Naive B cell (primary cell): ENCODE data around the gene COX6A2. TPM values are rescaled to one million over a fixed set of nuclear protein-coding genes. Genes with fewer than 3 reads are reported as not detected.
A peak's percentile ranks its signal among the peaks of the same experiment; 100 is the strongest.

Source experiments
- ATAC-seq, 2 donors: fragments of 150-1000 bp; cut with Tn5 transposase; 2 replicates each; pipeline ENCODE4 v1.10.0; 2021; ENCODE audit warnings: low read depth in 2 of 2, mild to moderate bottlenecking in 2 of 2, moderate library complexity in 2 of 2
- DNase-seq: peaks from one replicate; pipeline ENCODE4 v3.0.0; 2022
- H3K27ac Mint-ChIP-seq, 6 donors: one replicate each; pipeline ENCODE4 v1.8.0; 2020 to 2022; ENCODE audit warnings: mild to moderate bottlenecking in 6 of 6, mixed read lengths in 6 of 6, moderate library complexity in 5 of 6, inconsistent platforms in 2 of 6
- H3K27me3 Mint-ChIP-seq, 3 donors: one replicate each; pipeline ENCODE4 v1.8.0; 2021 to 2022; ENCODE audit warnings: mixed read lengths in 3 of 3, mild to moderate bottlenecking in 1 of 3
- H3K36me3 Mint-ChIP-seq, 2 donors: one replicate each; pipeline ENCODE4 v1.8.0; 2020 to 2022; ENCODE audit warnings: mixed read lengths in 2 of 2, inconsistent platforms in 1 of 2, mild to moderate bottlenecking in 1 of 2
- H3K4me1 Mint-ChIP-seq, 3 donors: one replicate each; pipeline ENCODE4 v1.8.0; 2020 to 2022; ENCODE audit warnings: mixed read lengths in 3 of 3, inconsistent platforms in 1 of 3, mild to moderate bottlenecking in 1 of 3, moderate library complexity in 1 of 3
- H3K4me3 Mint-ChIP-seq, 8 donors: one replicate each; pipeline ENCODE4 v1.8.0; 2020 to 2022; ENCODE audit warnings: mild to moderate bottlenecking in 8 of 8, mixed read lengths in 8 of 8, moderate library complexity in 8 of 8, inconsistent platforms in 2 of 8
- H3K9me3 Mint-ChIP-seq, 7 donors: one replicate each; pipeline ENCODE4 v1.8.0; 2020 to 2022; ENCODE audit warnings: mixed read lengths in 7 of 7, mild to moderate bottlenecking in 5 of 7, inconsistent platforms in 2 of 7, moderate library complexity in 1 of 7
- polyA plus RNA-seq, 6 donors: library from polyadenylated mRNA; unstranded; fragments of 300-500 nt; fragmentation: Illumina TruSeq; gene quantifications; one replicate each; pipeline ENCODE4 v1.2.3, GENCODE V29; 2021; ENCODE audit warnings: low read depth in 6 of 6

Gene COX6A2
- polyA plus RNA-seq, 6 donors from 2014 or later = not detected

DNA sequence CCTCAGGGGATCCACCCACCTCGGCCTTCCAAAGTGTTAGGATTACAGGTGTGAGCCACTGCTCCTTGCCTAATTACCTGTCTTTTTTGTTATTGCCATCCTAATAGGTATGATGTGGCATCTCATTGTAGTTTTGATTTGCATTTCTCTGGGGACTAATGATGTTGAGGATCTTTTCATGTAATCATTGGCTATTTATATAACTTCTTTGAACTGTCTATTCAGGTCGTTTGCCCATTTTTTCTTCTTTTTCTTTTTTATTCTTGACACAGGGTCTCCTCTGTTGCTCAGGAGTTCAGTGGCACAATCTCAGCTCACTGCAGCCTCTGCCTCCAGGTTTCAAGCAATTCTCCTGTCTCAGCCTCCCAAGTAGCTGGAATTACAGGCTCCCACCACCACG lies 42.5 kb upstream of the COX6A2 start:
- H3K4me3 Mint-ChIP-seq = peak overlapping the region in 3 of 8 donors; percentile 29 to 76 (median 37)
- DNase-seq (no peak), ATAC-seq (no peak)
- H3K36me3 Mint-ChIP-seq = peaks cover 0 to 7% of the 10 kb centered on the region in 2 donors
- peaks cover 0 to 21% (median 0%) of the 10 kb centered on the region in 3 donors for H3K27me3 Mint-ChIP-seq
- H3K4me1 Mint-ChIP-seq = peaks cover 22 to 43% (median 29%) of the 10 kb centered on the region in 3 donors
- H3K27ac Mint-ChIP-seq = no peak overlapping the region
- H3K9me3 Mint-ChIP-seq = no peaks in the 10 kb centered on the region

DNA sequence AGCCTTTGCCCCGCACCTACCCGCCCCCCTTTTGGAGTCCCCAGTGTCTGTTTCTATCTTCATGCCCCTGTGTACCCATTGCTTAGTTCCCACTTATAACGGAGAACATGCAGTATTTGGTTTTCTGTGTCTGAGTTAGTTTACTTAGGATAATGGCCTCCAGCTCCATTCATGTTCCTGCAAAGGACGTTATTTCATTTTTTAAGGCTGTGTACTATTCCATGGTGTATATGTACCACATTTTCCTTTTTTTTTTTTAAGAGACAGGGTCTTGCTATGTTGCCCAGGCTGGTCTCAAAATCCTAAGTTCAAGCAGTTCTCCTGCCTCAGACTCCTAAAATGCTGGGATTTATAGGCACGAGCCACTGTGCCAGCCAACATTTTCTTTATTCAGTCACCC lies 39.7 kb upstream of the COX6A2 start:
- peaks cover 0 to 16% (median 0%) of the 10 kb centered on the region in 3 donors for H3K27me3 Mint-ChIP-seq
- peaks cover 22 to 39% (median 27%) of the 10 kb centered on the region in 3 donors for H3K4me1 Mint-ChIP-seq
- H3K9me3 Mint-ChIP-seq = no peaks in the 10 kb centered on the region
- DNase-seq = no peak
- H3K36me3 Mint-ChIP-seq = peaks cover 2 to 30% of the 10 kb centered on the region in 2 donors
- H3K4me3 Mint-ChIP-seq = peak overlapping the region in 3 of 8 donors; percentile 62 to 80 (median 73)
- no peak for ATAC-seq
- H3K27ac Mint-ChIP-seq = peak overlapping the region in 1 of 6 donors; percentile 84

DNA sequence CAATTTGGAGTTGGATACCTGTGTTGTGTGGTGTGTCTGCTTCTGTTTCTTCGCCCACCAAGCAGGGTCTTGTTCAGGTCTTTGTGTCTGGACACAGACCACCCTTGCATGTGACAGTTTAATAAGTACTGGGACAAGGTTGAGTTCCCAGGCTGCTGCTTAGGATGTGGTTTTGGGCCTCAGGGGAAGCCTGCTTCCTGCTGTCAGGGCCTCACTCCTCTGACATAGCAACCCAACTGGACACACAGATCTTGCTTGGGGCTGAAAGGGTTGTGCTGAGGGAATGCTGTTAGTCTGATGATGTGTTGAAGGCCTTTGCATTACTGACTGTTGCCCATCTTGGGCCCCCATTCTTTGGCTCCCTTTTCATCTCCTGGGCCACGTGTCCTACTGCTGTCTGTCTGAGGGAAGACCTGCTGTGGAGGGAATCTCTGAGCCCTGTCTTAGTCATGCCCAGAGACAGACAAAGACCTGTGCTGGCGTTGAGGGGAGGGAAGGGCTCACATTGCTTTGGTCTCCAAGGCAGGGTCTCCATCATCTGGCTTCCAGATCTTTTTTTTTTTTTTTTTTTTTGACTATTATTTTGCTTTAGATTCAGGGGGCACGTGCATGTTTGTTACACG lies 39.1 kb upstream of the COX6A2 start:
- H3K27ac Mint-ChIP-seq = peak overlapping the region in 4 of 6 donors; percentile 13 to 88 (median 70)
- H3K36me3 Mint-ChIP-seq = peaks cover 5 to 33% of the 10 kb centered on the region in 2 donors
- H3K9me3 Mint-ChIP-seq = no peaks in the 10 kb centered on the region
- ATAC-seq (peak; percentile 63 to 93), DNase-seq (no peak)
- peaks cover 0 to 11% (median 0%) of the 10 kb centered on the region in 3 donors for H3K27me3 Mint-ChIP-seq
- peak overlapping the region in 4 of 8 donors; percentile 49 to 80 (median 68) for H3K4me3 Mint-ChIP-seq
- peaks cover 16 to 35% (median 21%) of the 10 kb centered on the region in 3 donors for H3K4me1 Mint-ChIP-seq

DNA sequence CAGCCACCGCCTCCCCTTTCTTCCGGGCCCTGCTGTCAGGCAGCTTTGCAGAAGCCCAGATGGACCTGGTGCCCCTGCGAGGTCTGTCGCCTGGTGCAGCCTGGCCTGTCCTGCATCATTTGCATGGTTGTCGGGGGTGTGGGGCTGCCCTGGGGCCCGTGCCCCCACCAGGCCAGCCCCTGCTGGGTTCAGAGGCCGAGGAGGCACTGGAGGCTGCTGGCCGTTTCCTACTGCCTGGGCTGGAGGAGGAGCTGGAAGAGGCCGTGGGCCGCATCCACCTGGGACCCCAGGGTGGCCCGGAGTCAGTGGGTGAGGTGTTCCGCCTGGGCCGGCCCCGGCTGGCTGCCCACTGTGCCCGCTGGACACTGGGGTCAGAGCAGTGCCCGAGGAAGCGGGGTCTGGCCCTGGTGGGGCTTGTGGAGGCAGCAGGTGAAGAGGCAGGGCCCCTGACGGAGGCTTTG lies 38.3 kb upstream of the COX6A2 start:
- H3K36me3 Mint-ChIP-seq = peaks cover 5 to 33% of the 10 kb centered on the region in 2 donors
- H3K27me3 Mint-ChIP-seq = peaks cover 0 to 6% (median 0%) of the 10 kb centered on the region in 3 donors
- ATAC-seq = no peak
- H3K27ac Mint-ChIP-seq = peak overlapping the region in 2 of 6 donors; percentile 39 to 84
- H3K9me3 Mint-ChIP-seq = no peaks in the 10 kb centered on the region
- H3K4me1 Mint-ChIP-seq = peaks cover 15 to 30% (median 18%) of the 10 kb centered on the region in 3 donors
- H3K4me3 Mint-ChIP-seq = peak overlapping the region in 3 of 8 donors; percentile 62 to 80 (median 73)
- no peak for DNase-seq

DNA sequence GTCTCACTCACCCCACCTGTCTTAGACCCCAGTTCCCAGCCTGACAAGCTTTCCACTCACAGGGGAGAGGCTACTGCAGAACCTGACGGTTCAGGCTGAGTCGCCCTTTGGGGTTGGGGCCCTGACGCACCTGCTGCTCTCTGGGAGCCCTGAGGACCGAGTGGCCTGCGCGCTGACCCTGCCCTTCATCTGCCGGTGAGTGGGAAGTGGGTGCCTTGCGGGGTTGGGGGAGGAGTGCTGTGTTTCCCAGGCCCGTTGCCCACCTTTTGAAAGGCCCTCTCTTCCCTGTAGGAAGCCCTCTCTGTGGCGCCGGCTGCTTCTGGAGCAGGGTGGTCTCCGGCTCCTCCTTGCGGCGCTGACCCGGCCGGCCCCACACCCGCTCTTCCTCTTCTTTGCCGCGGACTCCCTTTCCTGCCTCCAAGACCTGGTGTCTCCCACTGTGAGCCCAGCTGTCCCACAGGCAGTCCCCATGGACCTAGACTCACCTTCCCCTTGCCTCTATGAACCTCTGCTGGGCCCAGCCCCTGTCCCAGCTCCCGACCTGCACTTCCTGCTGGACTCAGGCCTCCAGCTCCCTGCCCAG lies 37.7 kb upstream of the COX6A2 start:
- peak overlapping the region in 2 of 6 donors; percentile 31 to 39 for H3K27ac Mint-ChIP-seq
- H3K4me3 Mint-ChIP-seq = no peak overlapping the region
- DNase-seq = no peak
- no peaks in the 10 kb centered on the region for H3K9me3 Mint-ChIP-seq
- peaks cover 15 to 26% (median 20%) of the 10 kb centered on the region in 3 donors for H3K4me1 Mint-ChIP-seq
- H3K27me3 Mint-ChIP-seq = peaks cover 0 to under 1% (median 0%) of the 10 kb centered on the region in 3 donors
- ATAC-seq = no peak
- H3K36me3 Mint-ChIP-seq = peaks cover 5 to 33% of the 10 kb centered on the region in 2 donors

DNA sequence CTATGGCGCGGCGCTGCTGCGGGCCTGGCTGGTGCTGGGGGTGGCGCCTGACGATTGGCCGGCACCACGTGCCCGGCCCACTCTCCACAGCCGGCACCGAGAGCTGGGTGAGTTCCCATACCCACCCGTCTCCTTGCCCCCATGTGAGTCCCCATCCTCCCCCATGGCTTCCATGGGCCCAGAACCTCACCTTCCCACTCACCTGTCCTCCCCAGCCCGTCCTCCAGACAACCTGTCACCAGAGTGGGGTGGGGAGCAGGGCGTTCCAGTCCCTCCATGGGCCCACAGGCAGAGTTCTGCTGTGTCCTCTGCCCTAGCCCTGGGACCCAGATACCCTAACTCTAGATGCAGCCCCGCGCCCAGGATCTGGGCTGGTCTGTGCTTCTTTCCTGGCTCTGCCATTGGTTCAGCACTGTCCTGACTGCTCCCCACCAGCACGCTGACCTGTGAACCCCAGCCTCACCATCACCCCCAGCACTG lies 36.7 kb upstream of the COX6A2 start:
- DNase-seq = no peak
- Mint-ChIP-seq H3K4me1 (peaks cover 25 to 30% (median 27%) of the 10 kb centered on the region in 3 donors), H3K27me3 (no peaks in the 10 kb centered on the region), H3K36me3 (peaks cover 5 to 33% of the 10 kb centered on the region in 2 donors), H3K9me3 (no peaks in the 10 kb centered on the region), H3K27ac (peak overlapping the region in 2 of 6 donors; percentile 3 to 31), H3K4me3 (no peak overlapping the region)
- ATAC-seq = no peak

DNA sequence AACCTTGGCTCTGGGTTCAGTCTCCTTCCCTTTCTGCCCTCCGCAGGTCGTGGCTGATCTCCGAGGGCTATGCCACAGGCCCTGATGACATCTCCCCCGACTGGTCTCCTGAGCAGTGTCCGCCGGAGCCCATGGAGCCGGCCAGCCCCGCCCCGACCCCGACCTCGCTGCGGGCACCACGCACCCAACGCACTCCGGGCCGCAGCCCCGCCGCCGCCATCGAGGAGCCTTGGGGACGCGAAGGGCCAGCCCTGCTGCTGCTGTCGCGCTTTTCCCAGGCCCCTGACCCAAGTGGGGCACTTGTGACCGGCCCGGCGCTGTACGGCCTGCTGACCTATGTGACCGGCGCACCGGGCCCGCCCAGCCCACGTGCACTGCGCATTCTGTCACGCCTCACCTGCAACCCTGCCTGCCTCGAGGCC lies 36.2 kb upstream of the COX6A2 start:
- H3K27me3 Mint-ChIP-seq = no peaks in the 10 kb centered on the region
- peaks cover 26 to 30% (median 29%) of the 10 kb centered on the region in 3 donors for H3K4me1 Mint-ChIP-seq
- peak overlapping the region in 1 of 6 donors; percentile 81 for H3K27ac Mint-ChIP-seq
- no peaks in the 10 kb centered on the region for H3K9me3 Mint-ChIP-seq
- ATAC-seq (no peak), DNase-seq (no peak)
- no peak overlapping the region for H3K4me3 Mint-ChIP-seq
- peaks cover 5 to 33% of the 10 kb centered on the region in 2 donors for H3K36me3 Mint-ChIP-seq

DNA sequence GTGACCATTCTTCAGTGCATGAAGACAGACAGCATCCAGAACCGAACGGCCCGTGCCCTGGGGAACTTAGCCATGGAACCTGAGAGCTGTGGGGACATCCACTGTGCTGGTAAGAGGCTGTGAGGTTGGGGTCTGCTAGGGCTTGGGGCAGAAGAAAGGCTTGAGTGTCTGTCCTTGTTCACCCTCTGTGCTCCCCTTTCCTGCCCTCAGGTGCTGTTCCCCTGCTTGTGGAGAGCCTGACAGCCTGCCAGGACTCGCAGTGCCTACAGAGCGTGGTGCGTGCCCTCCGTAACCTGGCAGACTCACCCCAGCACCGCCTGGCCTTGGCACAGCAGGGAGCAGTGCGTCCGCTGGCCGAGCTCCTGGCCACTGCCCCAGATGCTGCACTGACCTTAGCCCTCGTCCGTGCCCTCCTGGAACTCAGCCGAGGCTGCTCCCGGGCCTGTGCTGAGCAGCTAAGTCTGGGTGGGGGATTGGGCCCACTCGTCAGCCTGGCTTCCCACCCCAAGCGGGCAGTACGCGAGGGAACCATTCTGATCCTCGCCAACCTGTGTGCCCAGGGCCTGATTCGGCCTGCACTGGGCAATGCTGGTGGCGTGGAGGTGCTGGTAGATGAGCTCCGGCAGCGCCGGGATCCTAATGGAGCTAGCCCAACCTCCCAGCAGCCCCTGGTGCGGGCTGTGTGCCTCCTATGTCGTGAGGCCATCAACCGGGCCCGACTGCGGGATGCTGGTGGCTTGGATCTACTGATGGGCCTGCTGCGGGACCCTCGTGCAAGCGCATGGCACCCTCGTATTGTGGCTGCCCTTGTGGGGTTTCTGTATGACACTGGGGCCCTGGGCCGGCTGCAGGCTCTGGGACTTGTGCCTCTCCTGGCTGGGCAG lies 34.0 kb upstream of the COX6A2 start:
- DNase-seq (no peak), ATAC-seq (no peak)
- Mint-ChIP-seq H3K4me3 (no peak overlapping the region), H3K9me3 (no peaks in the 10 kb centered on the region), H3K27ac (no peak overlapping the region), H3K36me3 (peaks cover 5 to 33% of the 10 kb centered on the region in 2 donors), H3K4me1 (peaks cover 22 to 32% (median 29%) of the 10 kb centered on the region in 3 donors), H3K27me3 (no peaks in the 10 kb centered on the region)

DNA sequence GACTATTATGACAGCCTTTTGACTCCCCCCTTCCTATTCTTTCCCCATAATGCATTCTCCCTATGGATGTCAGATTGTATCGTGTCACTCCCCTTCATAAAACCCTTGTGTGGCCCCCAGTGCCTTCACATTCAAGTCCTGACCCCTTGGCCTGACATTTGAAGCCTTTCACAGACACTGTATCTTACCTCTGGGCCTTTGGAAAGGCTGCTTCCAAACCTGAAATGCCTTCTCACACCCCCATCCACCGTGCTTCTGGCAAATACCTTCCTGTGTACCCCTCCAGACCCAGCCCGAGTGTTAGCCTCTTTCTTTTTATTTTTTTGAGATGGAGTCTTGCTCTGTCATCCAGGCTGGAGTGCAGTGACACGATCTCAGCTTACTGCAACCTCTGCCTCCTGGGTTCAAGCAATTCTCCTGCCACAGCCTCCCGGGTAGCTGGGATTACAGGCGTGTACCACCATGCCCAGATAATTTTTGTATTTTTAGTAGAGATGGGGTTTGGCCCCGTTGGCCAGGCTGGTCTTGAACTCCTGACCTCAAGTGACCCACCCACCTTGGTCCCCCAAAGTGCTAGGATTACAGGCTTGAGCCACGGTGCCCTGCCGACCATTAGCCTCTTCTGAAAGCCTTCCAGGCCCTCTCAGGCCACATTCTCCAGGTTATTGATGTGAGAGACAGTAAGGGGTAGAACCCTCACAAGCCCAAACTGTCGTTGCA lies 33.2 kb upstream of the COX6A2 start:
- H3K27me3 Mint-ChIP-seq = no peaks in the 10 kb centered on the region
- H3K9me3 Mint-ChIP-seq = no peaks in the 10 kb centered on the region
- H3K4me3 Mint-ChIP-seq = peak overlapping the region in 2 of 8 donors; percentile 7 to 97
- H3K4me1 Mint-ChIP-seq = peaks cover 16 to 31% (median 25%) of the 10 kb centered on the region in 3 donors
- peak overlapping the region in 2 of 6 donors; percentile 38 to 81 for H3K27ac Mint-ChIP-seq
- DNase-seq = no peak
- ATAC-seq = no peak
- H3K36me3 Mint-ChIP-seq = peaks cover 5 to 33% of the 10 kb centered on the region in 2 donors

DNA sequence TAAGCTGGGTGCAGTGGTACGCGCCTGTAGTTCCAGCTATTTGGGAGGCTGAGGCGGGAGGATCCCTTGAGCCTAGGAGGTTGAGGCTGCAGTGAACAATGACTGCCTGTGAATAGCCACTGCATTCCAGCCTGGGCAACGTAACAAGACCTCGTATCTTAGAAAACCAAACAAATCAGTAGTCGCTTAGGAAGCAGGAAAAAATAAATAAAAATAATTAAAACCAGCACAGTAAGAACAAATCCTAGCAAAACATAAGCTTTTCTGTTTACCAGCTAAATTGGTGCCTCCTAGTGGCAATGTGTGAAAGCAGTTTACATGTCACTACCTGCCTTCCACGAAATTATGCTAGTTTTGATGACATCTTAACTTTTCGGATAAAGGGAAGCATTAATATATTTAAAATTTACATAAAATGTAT lies 32.4 kb upstream of the COX6A2 start:
- H3K27me3 Mint-ChIP-seq = no peaks in the 10 kb centered on the region
- peak overlapping the region in 6 of 8 donors; percentile 83 to 97 (median 95) for H3K4me3 Mint-ChIP-seq
- peak; percentile 26 for DNase-seq
- H3K27ac Mint-ChIP-seq = peak overlapping the region in 2 of 6 donors; percentile 99
- H3K36me3 Mint-ChIP-seq = peaks cover 5 to 26% of the 10 kb centered on the region in 2 donors
- H3K4me1 Mint-ChIP-seq = peaks cover 14 to 38% (median 33%) of the 10 kb centered on the region in 3 donors
- ATAC-seq = no peak
- no peaks in the 10 kb centered on the region for H3K9me3 Mint-ChIP-seq

DNA sequence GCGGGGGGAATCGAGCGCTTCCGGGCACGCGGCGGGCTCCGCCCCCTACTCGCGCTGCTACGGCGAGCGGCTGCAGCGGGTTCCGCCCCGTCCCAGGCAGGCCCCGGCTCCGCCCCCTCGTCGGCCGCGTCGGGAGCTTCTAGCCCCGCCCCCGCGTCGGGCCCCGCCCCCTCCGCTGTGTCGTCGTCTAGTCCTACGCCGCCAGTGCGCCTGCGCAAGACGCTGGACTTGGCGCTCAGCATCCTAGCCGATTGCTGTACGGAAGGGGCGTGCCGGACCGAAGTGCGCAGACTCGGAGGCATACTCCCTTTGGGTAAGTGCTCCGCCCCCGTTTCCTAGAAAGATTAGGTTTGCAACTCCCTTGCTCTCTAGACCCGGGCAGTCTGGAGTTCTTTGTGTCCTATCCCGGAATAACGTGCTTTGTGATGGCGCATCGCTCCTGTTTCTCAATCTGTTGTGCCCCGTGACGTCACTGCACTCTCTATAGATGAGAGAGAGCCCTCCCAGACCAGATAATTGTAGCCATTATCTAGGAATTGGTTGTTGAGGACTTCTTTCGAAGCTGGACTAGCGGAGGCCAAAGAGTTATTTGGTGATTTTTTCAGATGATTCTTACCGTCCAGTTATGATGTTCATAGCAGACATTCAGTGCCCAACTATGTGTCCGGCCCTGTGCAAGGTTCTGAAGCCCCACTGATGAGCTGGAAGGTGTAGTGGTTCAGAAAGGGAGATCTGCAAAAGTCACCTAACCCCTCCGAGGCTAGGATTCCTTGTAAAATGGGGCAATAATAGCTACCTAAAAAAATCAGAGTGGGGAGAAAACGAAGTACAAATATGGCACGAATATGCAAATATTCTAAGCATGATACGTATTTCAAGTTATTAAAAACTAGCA lies 31.8 kb upstream of the COX6A2 start:
- peak; percentile 100 for DNase-seq

More for the DNA sequence above, 31.8 kb upstream of the COX6A2 start:
- peak; percentile 73 to 78 for ATAC-seq
- Mint-ChIP-seq H3K27ac (peak overlapping the region; percentile 97 to 99 (median 98)), H3K9me3 (no peaks in the 10 kb centered on the region), H3K36me3 (peaks cover 5 to 19% of the 10 kb centered on the region in 2 donors), H3K27me3 (no peaks in the 10 kb centered on the region), H3K4me1 (peaks cover 19 to 45% (median 39%) of the 10 kb centered on the region in 3 donors), H3K4me3 (peak overlapping the region; percentile 83 to 97 (median 94))
